HG03175 (cell line): ENCODE results near the gene ADGRG3.
"Not testable (repeated sequence)": the region's sequence is repeated elsewhere in the genome, so short reads cannot be mapped to it uniquely, and the experiment has no call there.

Experiments
- ATAC-seq: cut with Tn5 transposase; IDR thresholded peaks from one replicate; pipeline ENCODE4 v1.9.1; 2021; ENCODE audit warnings: mild to moderate bottlenecking, moderate library complexity; ENCODE audit not compliant: unreplicated experiment

The ADGRG3 gene

DNA sequence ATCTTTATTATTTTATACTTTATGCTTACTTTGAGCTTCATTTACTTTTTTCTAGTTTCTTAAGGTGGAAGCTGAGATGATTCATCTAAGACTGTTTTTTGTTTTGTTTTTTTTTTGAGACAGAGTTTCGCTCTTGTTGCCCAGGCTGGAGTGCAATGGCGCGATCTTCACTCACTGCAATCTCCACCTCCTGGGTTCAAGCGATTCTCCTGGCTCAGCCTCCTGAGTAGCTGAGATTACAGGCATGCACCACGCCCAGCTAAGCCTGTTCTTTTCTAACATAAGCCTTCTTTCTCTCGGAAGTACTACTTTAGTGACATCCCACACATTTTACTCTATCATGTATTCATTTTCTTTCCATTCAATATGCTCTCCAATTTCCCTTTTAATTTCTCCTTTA, 44.5 kb downstream of the ADGRG3 start:
- not testable (repeated sequence) for ATAC-seq

GRCh38 chr16:57713596-57713995, 45.5 kb downstream of the ADGRG3 start:
- ATAC-seq: no peak

- no peak for ATAC-seq
Measured at GRCh38 chr16:57714047-57714446, 45.9 kb downstream of the ADGRG3 start.

GRCh38 chr16:57720142-57720575, 52.1 kb downstream of the ADGRG3 start:
- ATAC-seq: no peak

DNA sequence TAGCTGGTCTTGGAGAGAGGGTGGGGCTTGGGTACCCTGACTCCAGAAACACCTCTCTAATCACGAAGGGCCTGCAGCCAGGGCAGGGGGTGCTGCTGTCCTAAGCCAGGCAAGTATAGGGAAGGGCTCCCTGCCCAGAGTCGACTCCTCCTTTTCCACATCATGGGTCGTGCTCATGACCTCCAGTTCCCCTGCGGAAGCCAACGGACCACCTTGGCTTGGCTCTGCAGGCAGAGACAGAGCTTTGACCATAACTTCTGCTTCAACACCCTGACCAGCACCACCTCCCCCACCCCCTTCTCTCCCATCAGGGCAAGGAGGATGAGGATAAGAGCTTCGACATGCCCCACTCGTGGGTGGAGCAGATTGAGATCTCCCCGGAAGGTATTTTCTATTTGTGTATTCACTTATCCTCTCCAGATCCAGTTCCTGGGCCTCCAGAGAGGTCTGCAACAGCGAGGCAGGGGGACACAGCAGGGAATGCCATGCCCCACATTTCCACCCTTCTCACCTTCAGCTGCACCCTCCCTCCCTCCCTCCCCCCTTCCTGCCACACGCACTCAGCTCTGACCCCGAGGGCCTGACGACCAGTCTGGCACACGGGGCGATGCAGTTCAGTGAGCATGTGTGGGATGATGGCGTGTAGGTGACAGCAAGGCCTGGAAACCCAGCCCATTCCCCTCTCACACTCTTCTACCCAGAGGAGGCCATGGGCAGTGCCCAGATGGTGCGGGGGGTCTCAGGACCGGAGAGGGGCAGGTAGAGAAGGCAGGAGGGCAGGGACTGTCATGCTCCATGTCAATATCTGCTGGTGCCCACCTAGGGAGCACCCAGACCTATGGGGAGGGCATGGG, 53.5 kb downstream of the ADGRG3 start:
- ATAC-seq: no peak

- ATAC-seq: no peak
Measured at GRCh38 chr16:57722210-57722499, 54.0 kb downstream of the ADGRG3 start.

DNA sequence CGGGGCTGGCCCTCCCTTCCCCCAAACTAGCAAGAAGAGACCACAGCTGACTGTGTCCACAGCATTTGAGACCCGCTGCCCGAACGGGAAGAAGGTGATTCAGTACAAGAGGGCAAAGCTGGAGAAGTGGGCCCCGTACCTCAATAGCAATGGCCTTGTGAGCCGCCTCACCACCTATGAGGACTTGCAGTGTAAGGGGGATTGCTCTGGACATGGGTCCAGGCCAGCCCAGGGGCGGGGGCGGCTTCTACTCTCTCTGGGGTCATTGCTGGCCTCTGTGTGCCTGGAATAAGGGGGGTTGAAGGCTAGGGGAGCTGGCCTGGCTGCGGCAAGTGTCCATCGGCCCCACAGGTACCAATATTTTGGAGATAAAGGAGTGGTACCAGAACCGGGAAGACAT, 54.5 kb downstream of the ADGRG3 start:
- no peak for ATAC-seq

DNA sequence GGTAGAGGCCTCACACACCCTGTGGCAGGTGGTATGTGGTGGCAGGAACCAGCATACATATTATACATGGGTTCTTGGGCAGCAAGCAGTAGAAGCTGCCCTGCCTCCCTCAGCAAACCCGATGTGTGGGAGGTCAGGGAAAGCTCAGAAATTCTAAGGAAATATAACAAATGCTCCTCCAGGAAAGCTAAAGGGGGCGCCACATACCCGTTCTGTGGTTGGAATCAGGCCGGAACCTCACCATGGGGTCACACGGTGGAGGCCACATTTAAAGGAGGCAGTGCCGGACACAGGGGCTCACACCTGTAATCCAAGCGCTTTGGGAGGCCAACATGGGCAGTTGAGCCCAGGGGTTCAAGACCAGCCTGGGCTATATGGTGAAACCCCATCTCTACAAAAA, 55.1 kb downstream of the ADGRG3 start:
- no peak for ATAC-seq

DNA sequence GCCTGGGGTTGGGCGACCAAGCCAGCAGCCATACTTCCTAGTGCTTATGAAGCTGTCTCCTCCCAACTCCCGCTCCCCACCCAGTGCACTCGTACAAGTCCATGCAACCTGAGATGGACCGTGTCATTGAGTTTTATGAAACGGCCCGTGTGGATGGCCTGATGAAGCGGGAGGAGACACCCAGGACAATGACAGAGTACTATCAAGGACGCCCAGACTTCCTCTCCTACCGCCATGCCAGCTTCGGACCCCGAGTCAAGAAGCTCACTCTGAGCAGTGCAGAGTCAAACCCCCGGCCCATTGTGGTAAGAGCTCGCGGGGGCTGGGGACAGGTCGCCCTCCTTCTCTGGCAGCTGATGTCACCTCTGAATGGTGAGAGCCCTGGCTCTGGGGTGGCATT, 56.4 kb downstream of the ADGRG3 start:
- no peak for ATAC-seq

- ATAC-seq: no peak
Measured at GRCh38 chr16:57725151-57725550, 57.0 kb downstream of the ADGRG3 start.

- ATAC-seq: no peak
Measured at GRCh38 chr16:57725554-57725953, 57.4 kb downstream of the ADGRG3 start.

DNA sequence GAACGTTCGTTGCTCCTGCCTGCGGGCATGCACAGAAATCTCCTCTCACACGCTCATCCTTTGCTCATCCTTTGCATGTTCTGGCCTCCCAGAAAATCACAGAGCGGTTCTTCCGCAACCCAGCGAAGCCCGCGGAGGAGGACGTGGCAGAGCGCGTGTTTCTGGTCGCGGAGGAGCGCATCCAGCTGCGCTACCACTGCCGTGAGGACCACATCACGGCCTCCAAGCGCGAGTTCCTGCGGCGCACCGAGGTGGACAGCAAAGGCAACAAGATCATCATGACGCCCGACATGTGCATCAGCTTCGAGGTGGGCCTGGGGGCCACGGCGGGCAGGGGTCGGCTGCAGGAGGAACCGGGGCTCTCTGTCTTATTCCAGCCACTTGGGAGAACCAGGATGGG, 57.9 kb downstream of the ADGRG3 start:
- ATAC-seq: no peak

GRCh38 chr16:57726433-57726947, 58.4 kb downstream of the ADGRG3 start:
- ATAC-seq: no peak

GRCh38 chr16:57727610-57728009, 59.5 kb downstream of the ADGRG3 start:
- ATAC-seq: no peak

DNA sequence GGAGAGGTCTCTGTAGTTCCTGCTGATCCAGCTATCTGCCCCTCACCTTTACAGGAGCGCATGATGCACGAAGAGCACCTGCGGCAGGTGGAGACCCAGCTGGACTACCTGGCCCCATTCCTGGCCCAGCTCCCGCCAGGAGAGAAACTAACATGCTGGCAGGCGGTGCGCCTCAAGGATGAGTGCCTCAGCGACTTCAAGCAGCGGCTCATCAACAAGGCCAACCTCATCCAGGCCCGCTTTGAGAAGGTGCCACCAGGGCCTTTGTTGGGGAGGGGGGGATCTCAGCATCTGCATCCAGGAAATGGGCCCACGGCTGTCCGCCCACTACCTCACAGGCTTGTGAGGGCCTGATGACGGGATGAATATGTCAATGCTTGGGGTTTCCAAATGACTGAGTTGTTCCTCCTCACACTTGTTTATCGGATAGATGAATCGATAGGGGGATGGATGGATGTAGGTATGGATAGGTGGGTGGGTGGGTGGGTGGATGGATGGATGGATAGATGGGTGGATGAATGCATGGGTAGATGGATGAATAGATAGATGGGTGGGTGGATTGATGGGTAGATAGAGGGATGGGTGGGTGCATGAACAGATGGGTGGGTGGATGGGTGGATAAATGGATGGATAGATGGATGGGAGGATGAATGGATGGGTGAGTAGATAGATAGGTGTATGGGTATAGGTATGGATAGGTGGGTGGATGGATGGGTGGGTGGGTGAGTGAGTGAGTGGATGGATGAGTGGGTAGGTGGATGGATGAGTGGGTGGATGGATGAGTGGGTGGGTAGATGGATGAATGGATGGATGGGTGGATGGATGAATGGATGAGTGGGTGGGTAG, 60.5 kb downstream of the ADGRG3 start:
- no peak for ATAC-seq

GRCh38 chr16:57729182-57729484, 61.0 kb downstream of the ADGRG3 start:
- no peak for ATAC-seq

- ATAC-seq: not testable (repeated sequence)
Measured at GRCh38 chr16:57729852-57730251, 61.7 kb downstream of the ADGRG3 start.

DNA sequence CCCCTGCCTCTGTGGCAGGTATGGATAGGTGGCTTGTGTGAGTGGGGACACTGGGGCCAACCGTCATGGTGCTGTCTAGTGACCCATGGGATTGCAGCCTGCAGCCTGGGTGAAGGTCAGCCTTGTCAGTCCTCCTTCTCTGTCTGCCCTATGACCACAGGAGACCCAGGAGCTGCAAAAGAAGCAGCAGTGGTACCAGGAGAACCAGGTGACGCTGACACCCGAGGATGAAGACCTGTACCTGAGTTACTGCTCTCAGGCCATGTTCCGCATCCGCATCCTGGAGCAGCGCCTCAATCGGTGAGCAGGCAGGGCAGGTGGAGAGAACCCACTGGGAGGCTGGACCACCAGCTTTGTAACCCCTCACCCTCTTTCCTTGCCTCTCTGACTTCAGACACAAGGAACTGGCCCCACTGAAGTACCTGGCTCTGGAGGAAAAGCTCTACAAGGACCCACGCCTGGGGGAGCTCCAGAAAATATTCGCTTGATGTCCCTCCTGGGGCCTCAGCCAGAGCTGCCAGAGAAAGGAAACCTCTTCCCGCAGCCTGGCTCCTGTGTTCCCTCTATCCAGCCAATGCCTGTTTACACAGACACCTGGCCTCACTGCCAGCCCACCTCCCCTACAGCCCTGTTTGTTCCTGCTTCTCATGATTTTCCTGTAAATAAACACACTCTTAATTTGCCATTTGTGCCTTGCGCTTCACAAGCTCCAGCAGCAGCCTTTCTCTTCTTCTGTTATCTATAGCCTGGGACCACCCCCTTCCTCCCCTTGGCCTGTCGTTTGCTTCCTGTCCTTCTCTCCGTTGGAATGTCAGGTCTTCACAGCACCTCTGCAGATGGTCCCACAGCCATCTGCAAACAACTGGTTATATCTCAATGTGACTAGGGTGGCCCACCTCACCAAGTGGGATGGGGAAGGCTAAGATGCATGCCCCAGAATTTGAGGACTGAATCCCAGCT, 62.9 kb downstream of the ADGRG3 start:
- ATAC-seq: no peak

- no peak for ATAC-seq
Measured at GRCh38 chr16:57732037-57732436, 63.9 kb downstream of the ADGRG3 start.

GRCh38 chr16:57732714-57733113, 64.6 kb downstream of the ADGRG3 start:
- ATAC-seq: no peak

- no peak for ATAC-seq
Measured at GRCh38 chr16:57734308-57734924, 66.3 kb downstream of the ADGRG3 start.
